ENCODE measurements around the gene R3HDML.
"Not testable (repeated sequence)": the region's sequence is repeated elsewhere in the genome, so short reads cannot be mapped to it uniquely, and the experiment has no call there.

Gene R3HDML

GRCh38 chr20:44334306-44334705 lies 2.5 kb upstream of the R3HDML start:
- no peaks in the 10 kb centered on the region for H3K4me1 ChIP-seq (ENCODE audit: control insufficient read depth, insufficient read depth, low read length)
- H3K4me3 ChIP-seq (ENCODE audit: low read length): no peak overlapping the region
- H3K27me3 ChIP-seq (ENCODE audit: control insufficient read depth, insufficient read depth, low read length): peaks cover 80% of the 10 kb centered on the region
- H3K9me3 ChIP-seq (replicated peaks; ENCODE audit: low read length): no peaks in the 10 kb centered on the region
- H3K9ac ChIP-seq (ENCODE audit: low read depth, low read length): no peak overlapping the region
- no peaks in the 10 kb centered on the region for H3K36me3 ChIP-seq (ENCODE audit: insufficient read depth, low read length)
- H3K4me2 ChIP-seq (ENCODE audit: low read length): no peak overlapping the region

- H3K9me3 ChIP-seq (replicated peaks; ENCODE audit: low read length): no peaks in the 10 kb centered on the region
- no peaks in the 10 kb centered on the region for H3K4me1 ChIP-seq (ENCODE audit: control insufficient read depth, insufficient read depth, low read length)
- peaks cover 80% of the 10 kb centered on the region for H3K27me3 ChIP-seq (ENCODE audit: control insufficient read depth, insufficient read depth, low read length)
- no peak overlapping the region for H3K4me3 ChIP-seq (ENCODE audit: low read length)
- H3K36me3 ChIP-seq (ENCODE audit: insufficient read depth, low read length): no peaks in the 10 kb centered on the region
- no peak overlapping the region for H3K4me2 ChIP-seq (ENCODE audit: low read length)
- H3K9ac ChIP-seq (ENCODE audit: low read depth, low read length): no peak overlapping the region
Observed at GRCh38 chr20:44334709-44335108, 2.1 kb upstream of the R3HDML start.

GRCh38 chr20:44335675-44336074 lies 1.2 kb upstream of the R3HDML start:
- H3K4me1 ChIP-seq (ENCODE audit: control insufficient read depth, insufficient read depth, low read length): no peaks in the 10 kb centered on the region
- no peak overlapping the region for H3K4me2 ChIP-seq (ENCODE audit: low read length)
- no peak overlapping the region for H3K4me3 ChIP-seq (ENCODE audit: low read length)
- H3K27me3 ChIP-seq (ENCODE audit: control insufficient read depth, insufficient read depth, low read length): peaks cover 76% of the 10 kb centered on the region
- no peaks in the 10 kb centered on the region for H3K9me3 ChIP-seq (replicated peaks; ENCODE audit: low read length)
- H3K36me3 ChIP-seq (ENCODE audit: insufficient read depth, low read length): no peaks in the 10 kb centered on the region
- no peak overlapping the region for H3K9ac ChIP-seq (ENCODE audit: low read depth, low read length)

GRCh38 chr20:44336086-44336485 lies 757 bp upstream of the R3HDML start:
- Histone ChIP-seq H3K9me3 (replicated peaks; ENCODE audit: low read length) (no peaks in the 10 kb centered on the region), H3K4me1 (ENCODE audit: control insufficient read depth, insufficient read depth, low read length) (no peaks in the 10 kb centered on the region), H3K4me3 (ENCODE audit: low read length) (no peak overlapping the region)

GRCh38 chr20:44342248-44342647 lies 5.4 kb downstream of the R3HDML start:
- H3K9ac ChIP-seq (ENCODE audit: low read depth, low read length): no peak overlapping the region
- H3K9me3 ChIP-seq (replicated peaks; ENCODE audit: low read length): no peaks in the 10 kb centered on the region
- H3K4me3 ChIP-seq (ENCODE audit: low read length): no peak overlapping the region

More at GRCh38 chr20:44336086-44336485, 757 bp upstream of the R3HDML start:
- Histone ChIP-seq H3K36me3 (ENCODE audit: insufficient read depth, low read length) (no peaks in the 10 kb centered on the region), H3K4me2 (ENCODE audit: low read length) (no peak overlapping the region), H3K27me3 (ENCODE audit: control insufficient read depth, insufficient read depth, low read length) (peaks cover 79% of the 10 kb centered on the region), H3K9ac (ENCODE audit: low read depth, low read length) (no peak overlapping the region)

GRCh38 chr20:44343162-44343675 lies 6.4 kb downstream of the R3HDML start:
- no peaks in the 10 kb centered on the region for H3K36me3 ChIP-seq (ENCODE audit: insufficient read depth, low read length)
- H3K27me3 ChIP-seq (ENCODE audit: control insufficient read depth, insufficient read depth, low read length): peaks cover 26% of the 10 kb centered on the region
- H3K4me1 ChIP-seq (ENCODE audit: control insufficient read depth, insufficient read depth, low read length): no peaks in the 10 kb centered on the region
- no peak overlapping the region for H3K4me3 ChIP-seq (ENCODE audit: low read length)
- H3K9me3 ChIP-seq (replicated peaks; ENCODE audit: low read length): no peaks in the 10 kb centered on the region
- no peak overlapping the region for H3K4me2 ChIP-seq (ENCODE audit: low read length)
- no peak overlapping the region for H3K9ac ChIP-seq (ENCODE audit: low read depth, low read length)

More at GRCh38 chr20:44342248-44342647, 5.4 kb downstream of the R3HDML start:
- Histone ChIP-seq H3K27me3 (ENCODE audit: control insufficient read depth, insufficient read depth, low read length) (peaks cover 35% of the 10 kb centered on the region), H3K4me2 (ENCODE audit: low read length) (no peak overlapping the region), H3K36me3 (ENCODE audit: insufficient read depth, low read length) (no peaks in the 10 kb centered on the region), H3K4me1 (ENCODE audit: control insufficient read depth, insufficient read depth, low read length) (no peaks in the 10 kb centered on the region)

- no peak overlapping the region for H3K4me2 ChIP-seq (ENCODE audit: low read length)
- no peaks in the 10 kb centered on the region for H3K36me3 ChIP-seq (ENCODE audit: insufficient read depth, low read length)
- no peaks in the 10 kb centered on the region for H3K9me3 ChIP-seq (replicated peaks; ENCODE audit: low read length)
- H3K27me3 ChIP-seq (ENCODE audit: control insufficient read depth, insufficient read depth, low read length): peaks cover 18% of the 10 kb centered on the region
- no peak overlapping the region for H3K9ac ChIP-seq (ENCODE audit: low read depth, low read length)
- H3K4me1 ChIP-seq (ENCODE audit: control insufficient read depth, insufficient read depth, low read length): no peaks in the 10 kb centered on the region
- H3K4me3 ChIP-seq (ENCODE audit: low read length): no peak overlapping the region
Observed at GRCh38 chr20:44344723-44345122, 7.9 kb downstream of the R3HDML start.

- Histone ChIP-seq H3K4me2 (ENCODE audit: low read length) (no peak overlapping the region), H3K4me1 (ENCODE audit: control insufficient read depth, insufficient read depth, low read length) (no peaks in the 10 kb centered on the region), H3K9ac (ENCODE audit: low read depth, low read length) (no peak overlapping the region), H3K36me3 (ENCODE audit: insufficient read depth, low read length) (no peaks in the 10 kb centered on the region), H3K27me3 (ENCODE audit: control insufficient read depth, insufficient read depth, low read length) (peaks cover 21% of the 10 kb centered on the region), H3K4me3 (ENCODE audit: low read length) (no peak overlapping the region), H3K9me3 (replicated peaks; ENCODE audit: low read length) (no peaks in the 10 kb centered on the region)
Observed at GRCh38 chr20:44345147-44345546, 8.3 kb downstream of the R3HDML start.

- H3K4me3 ChIP-seq (ENCODE audit: low read length): not testable (repeated sequence)
Observed at GRCh38 chr20:44345941-44346340, 9.1 kb downstream of the R3HDML start.

GRCh38 chr20:44348168-44348659 lies 11.4 kb downstream of the R3HDML start:
- Histone ChIP-seq H3K4me1 (ENCODE audit: control insufficient read depth, insufficient read depth, low read length) (no peaks in the 10 kb centered on the region), H3K36me3 (ENCODE audit: insufficient read depth, low read length) (no peaks in the 10 kb centered on the region), H3K4me3 (ENCODE audit: low read length) (no peak overlapping the region), H3K9me3 (replicated peaks; ENCODE audit: low read length) (no peaks in the 10 kb centered on the region), H3K4me2 (ENCODE audit: low read length) (no peak overlapping the region), H3K27me3 (ENCODE audit: control insufficient read depth, insufficient read depth, low read length) (peaks cover 31% of the 10 kb centered on the region), H3K9ac (ENCODE audit: low read depth, low read length) (no peak overlapping the region)

More at GRCh38 chr20:44345941-44346340, 9.1 kb downstream of the R3HDML start:
- H3K4me1 ChIP-seq (ENCODE audit: control insufficient read depth, insufficient read depth, low read length); H3K9ac ChIP-seq (ENCODE audit: low read depth, low read length); H3K9me3 ChIP-seq (replicated peaks; ENCODE audit: low read length); H3K4me2 ChIP-seq (ENCODE audit: low read length); H3K36me3 ChIP-seq (ENCODE audit: insufficient read depth, low read length): not testable (repeated sequence)
- H3K27me3 ChIP-seq (ENCODE audit: control insufficient read depth, insufficient read depth, low read length): peaks cover 27% of the 10 kb centered on the region

- Histone ChIP-seq H3K4me1 (ENCODE audit: control insufficient read depth, insufficient read depth, low read length) (no peaks in the 10 kb centered on the region), H3K4me3 (ENCODE audit: low read length) (no peak overlapping the region), H3K9me3 (replicated peaks; ENCODE audit: low read length) (no peaks in the 10 kb centered on the region), H3K9ac (ENCODE audit: low read depth, low read length) (no peak overlapping the region), H3K36me3 (ENCODE audit: insufficient read depth, low read length) (no peaks in the 10 kb centered on the region), H3K27me3 (ENCODE audit: control insufficient read depth, insufficient read depth, low read length) (peaks cover 29% of the 10 kb centered on the region), H3K4me2 (ENCODE audit: low read length) (no peak overlapping the region)
Observed at GRCh38 chr20:44349349-44349748, 12.5 kb downstream of the R3HDML start.

GRCh38 chr20:44350567-44350966 lies 13.7 kb downstream of the R3HDML start:
- no peak overlapping the region for H3K4me3 ChIP-seq (ENCODE audit: low read length)
- peaks cover 39% of the 10 kb centered on the region for H3K27me3 ChIP-seq (ENCODE audit: control insufficient read depth, insufficient read depth, low read length)
- H3K36me3 ChIP-seq (ENCODE audit: insufficient read depth, low read length): no peaks in the 10 kb centered on the region
- no peaks in the 10 kb centered on the region for H3K9me3 ChIP-seq (replicated peaks; ENCODE audit: low read length)
- H3K9ac ChIP-seq (ENCODE audit: low read depth, low read length): no peak overlapping the region
- H3K4me1 ChIP-seq (ENCODE audit: control insufficient read depth, insufficient read depth, low read length): no peaks in the 10 kb centered on the region
- H3K4me2 ChIP-seq (ENCODE audit: low read length): no peak overlapping the region
